ENCODE results near the gene ZDHHC24.
A peak's percentile ranks its signal among the peaks of the same experiment; 100 is the strongest.
"Not testable (repeated sequence)": the region's sequence is repeated elsewhere in the genome, so short reads cannot be mapped to it uniquely, and the experiment has no call there.

Gene ZDHHC24

GRCh38 chr11:66545701-66546367 is at the start of gene ZDHHC24:
TSS of gene ZDHHC24 (minus strand) at chr11:66546048. CDS start at chr11:66546003, 45 bp downstream.
- peak; percentile 88 for DNase-seq

GRCh38 chr11:66595245-66595904 is 49.5 kb upstream of the ZDHHC24 start:
- no peak for DNase-seq

- DNase-seq, result no peak
Measured at GRCh38 chr11:66593650-66594049, 47.8 kb upstream of the ZDHHC24 start.

GRCh38 chr11:66593303-66593635 is 47.4 kb upstream of the ZDHHC24 start:
- no peak for DNase-seq

GRCh38 chr11:66592457-66593302 is 46.8 kb upstream of the ZDHHC24 start, which contains the start of the genes CCDC87 and CCS:
TSS of gene CCDC87 (minus strand) at chr11:66593063. CDS start at chr11:66593015, 48 bp downstream.
TSS of gene CCS (plus strand) at chr11:66593185. CDS start at chr11:66593262, 77 bp downstream.
- DNase-seq, result peak; percentile 91

- DNase-seq, result no peak
Measured at GRCh38 chr11:66591175-66591574, 45.3 kb upstream of the ZDHHC24 start.

GRCh38 chr11:66589996-66590675 is 44.3 kb upstream of the ZDHHC24 start:
- DNase-seq, result no peak

GRCh38 chr11:66589315-66589714 is 43.5 kb upstream of the ZDHHC24 start:
- DNase-seq, result not testable (repeated sequence)

GRCh38 chr11:66586136-66586535 is 40.3 kb upstream of the ZDHHC24 start:
- DNase-seq, result no peak

- not testable (repeated sequence) for DNase-seq
Measured at GRCh38 chr11:66585447-66585846, 39.6 kb upstream of the ZDHHC24 start.

- not testable (repeated sequence) for DNase-seq
Measured at GRCh38 chr11:66582565-66583147, 36.8 kb upstream of the ZDHHC24 start.

GRCh38 chr11:66581261-66581660 is 35.4 kb upstream of the ZDHHC24 start:
- DNase-seq, result no peak

GRCh38 chr11:66580803-66581202 is 35.0 kb upstream of the ZDHHC24 start:
- no peak for DNase-seq

- DNase-seq, result no peak
Measured at GRCh38 chr11:66579017-66579606, 33.3 kb upstream of the ZDHHC24 start.

GRCh38 chr11:66570850-66571180 is 25.0 kb upstream of the ZDHHC24 start:
- DNase-seq, result no peak

GRCh38 chr11:66570079-66570849 is 24.4 kb upstream of the ZDHHC24 start:
- DNase-seq, result no peak

GRCh38 chr11:66569076-66569475 is 23.2 kb upstream of the ZDHHC24 start:
- DNase-seq, result no peak

GRCh38 chr11:66568124-66568916 is 22.5 kb upstream of the ZDHHC24 start, which contains the start of gene CTSF:
TSS of gene CTSF (minus strand) at chr11:66568606. CDS start at chr11:66568486, 120 bp downstream.
- peak; percentile 77 for DNase-seq

GRCh38 chr11:66567787-66568123 is 21.9 kb upstream of the ZDHHC24 start:
- DNase-seq, result no peak

- no peak for DNase-seq
Measured at GRCh38 chr11:66566221-66566620, 20.4 kb upstream of the ZDHHC24 start.

GRCh38 chr11:66564984-66565383 is 19.1 kb upstream of the ZDHHC24 start:
- DNase-seq, result no peak

Data from NCI-H1048 (cell line).